PFSK-1 (cell line): ENCODE data around the gene CYB5R4.

Experiments
- POLR2AphosphoS5 ChIP-seq: IDR thresholded peaks from 2 replicates; pipeline ENCODE4 v1.6.1; 2012; ENCODE audit warnings: low read depth, mild to moderate bottlenecking, control low read depth, low read length, moderate library complexity
- REST ChIP-seq, 2 experiments: IDR thresholded peaks; 2 replicates each; pipeline versions ENCODE4 v1.6.1 to v1.8.0; 2011 to 2012; ENCODE audit warnings: low read depth in 2 of 2, low read length in 2 of 2, control low read depth in 1 of 2, inconsistent platforms in 1 of 2, mild to moderate bottlenecking in 1 of 2, moderate library complexity in 1 of 2; ENCODE audit not compliant: insufficient read depth in 1 of 2

GRCh38 chr6:83883240-83883639 is 23.8 kb downstream of the CYB5R4 start:
- no peak for TF ChIP-seq POLR2AphosphoS5
- no peak for TF ChIP-seq REST (IDR thresholded peaks at IDR 0.05; ENCODE audit: insufficient read depth in 1 of 2, low read depth in 2 of 2, low read length in 2 of 2)
